WTC11 (cell line): ENCODE results near the gene TMEM178B. TPM values are rescaled to one million over a fixed set of nuclear protein-coding genes. Genes with fewer than 3 reads are reported as not detected.
A peak's percentile ranks its signal among the peaks of the same experiment; 100 is the strongest.

Experiments
- ATAC-seq: fragments of 200-7000 bp; cut with Tn5 transposase; 2 replicates; pipeline ENCODE4 v1.10.0; 2021; ENCODE audit warnings: mild to moderate bottlenecking, moderate library complexity
- CTCF ChIA-PET: fragments of 300-600 bp; sonication (Branson Sonifier 250); formaldehyde crosslinking; loops from one replicate; lab custom pipeline; 2021; ENCODE audit warnings: antibody characterized with exemption; lab: Charles Lee
- POLR2A ChIA-PET: fragments of 350-600 bp; sonication (Branson Sonifier 250); formaldehyde crosslinking; loops from one replicate; lab custom pipeline; 2021; ENCODE audit warnings: antibody characterized with exemption; lab: Charles Lee
- DNase-seq: peaks from one replicate; pipeline ENCODE4 v3.0.0; 2021; ENCODE audit warnings: low spot score
- H3K27ac Mint-ChIP-seq: 2 replicates; pipeline ENCODE4 v1.8.0; 2021; ENCODE audit warnings: mixed read lengths
- H3K27me3 Mint-ChIP-seq: 2 replicates; pipeline ENCODE4 v1.8.0; 2021; ENCODE audit warnings: low read depth, mild to moderate bottlenecking, moderate library complexity, mixed read lengths
- H3K36me3 Mint-ChIP-seq: 2 replicates; pipeline ENCODE4 v1.8.0; 2021; ENCODE audit warnings: mixed read lengths
- H3K4me1 Mint-ChIP-seq: 2 replicates; pipeline ENCODE4 v1.8.0; 2022; ENCODE audit warnings: mixed read lengths
- H3K4me3 Mint-ChIP-seq: 2 replicates; pipeline ENCODE4 v1.8.0; 2021; ENCODE audit warnings: mild to moderate bottlenecking, moderate library complexity, mixed read lengths
- H3K9me3 Mint-ChIP-seq: 2 replicates; pipeline ENCODE4 v1.8.0; 2021; ENCODE audit warnings: mixed read lengths
- AR ChIP-seq: fragments of 250-450 bp; sonication (Bioruptor Pico); IDR thresholded peaks from 2 replicates; pipeline ENCODE4 v1.9.0; 2021; ENCODE audit warnings: mild to moderate bottlenecking
- ATF2 ChIP-seq: sonication (generic); formaldehyde crosslinking; IDR thresholded peaks from 2 replicates; pipeline ENCODE4 v1.8.1; 2022; ENCODE audit warnings: low read depth, missing genetic modification reagents, borderline replicate concordance
- CDX4 ChIP-seq: fragments of 250-450 bp; sonication (Bioruptor Pico); IDR thresholded peaks from 2 replicates; pipeline ENCODE4 v1.9.0; 2021; ENCODE audit warnings: moderate library complexity, mild to moderate bottlenecking, inconsistent platforms, borderline replicate concordance
- GABPB1 ChIP-seq: sonication (generic); formaldehyde crosslinking; IDR thresholded peaks from 2 replicates; pipeline ENCODE4 v1.8.1; 2023; ENCODE audit warnings: mild to moderate bottlenecking, missing genetic modification reagents
- GRHL2 ChIP-seq: fragments of 250-450 bp; sonication (Bioruptor Pico); IDR thresholded peaks from 2 replicates; pipeline ENCODE4 v1.8.0; 2022; ENCODE audit warnings: mild to moderate bottlenecking, moderate library complexity; ENCODE audit not compliant: insufficient replicate concordance, severe bottlenecking
- IRF1 ChIP-seq: sonication (generic); formaldehyde crosslinking; IDR thresholded peaks from 2 replicates; pipeline ENCODE4 v1.8.0; 2023; ENCODE audit warnings: missing genetic modification reagents
- KAT7 ChIP-seq: sonication (generic); formaldehyde crosslinking; IDR thresholded peaks from 2 replicates; pipeline ENCODE4 v1.8.1; 2023; ENCODE audit warnings: missing genetic modification reagents, mild to moderate bottlenecking, borderline replicate concordance
- MXD4 ChIP-seq: fragments of 250-450 bp; sonication (Bioruptor Pico); IDR thresholded peaks from 2 replicates; pipeline ENCODE4 v1.8.0; 2021; ENCODE audit warnings: mild to moderate bottlenecking, moderate library complexity, borderline replicate concordance
- NR1H2 ChIP-seq: sonication (generic); formaldehyde crosslinking; IDR thresholded peaks from 2 replicates; pipeline ENCODE4 v1.9.0; 2021; ENCODE audit warnings: mild to moderate bottlenecking, moderate library complexity, missing genetic modification reagents
- NR3C1 ChIP-seq: sonication (generic); formaldehyde crosslinking; conservative IDR thresholded peaks from 2 replicates; pipeline ENCODE4 v1.8.1; 2023; ENCODE audit warnings: low read depth, mild to moderate bottlenecking, missing genetic modification reagents
- RELA ChIP-seq: sonication (generic); formaldehyde crosslinking; IDR thresholded peaks from 2 replicates; pipeline ENCODE4 v1.8.1; 2022; ENCODE audit warnings: missing genetic modification reagents, mild to moderate bottlenecking, borderline replicate concordance
- RORB ChIP-seq: fragments of 250-450 bp; sonication (Bioruptor Pico); IDR thresholded peaks from 2 replicates; pipeline ENCODE4 v1.9.0; 2021; ENCODE audit warnings: mild to moderate bottlenecking
- SOX15 ChIP-seq: fragments of 250-450 bp; sonication (Bioruptor Pico); IDR thresholded peaks from 2 replicates; pipeline ENCODE4 v1.9.0; 2021; ENCODE audit warnings: mild to moderate bottlenecking
- USF1 ChIP-seq: sonication (generic); formaldehyde crosslinking; IDR thresholded peaks from 2 replicates; pipeline ENCODE4 v1.8.0; 2022; ENCODE audit warnings: mild to moderate bottlenecking, missing genetic modification reagents
- ZBTB21 ChIP-seq: sonication (generic); formaldehyde crosslinking; IDR thresholded peaks from 2 replicates; pipeline ENCODE4 v1.8.1; 2023; ENCODE audit warnings: mild to moderate bottlenecking, missing genetic modification reagents, borderline replicate concordance
- ZMAT4 ChIP-seq: fragments of 250-450 bp; sonication (Bioruptor Pico); IDR thresholded peaks from 2 replicates; pipeline ENCODE4 v1.9.0; 2021; ENCODE audit warnings: mild to moderate bottlenecking
- ZNF121 ChIP-seq: sonication (generic); formaldehyde crosslinking; IDR thresholded peaks from 2 replicates; pipeline ENCODE4 v1.8.0; 2023; ENCODE audit warnings: missing genetic modification reagents
- ZNF219 ChIP-seq: sonication (generic); formaldehyde crosslinking; IDR thresholded peaks from 2 replicates; pipeline ENCODE4 v1.8.0; 2023; ENCODE audit warnings: missing genetic modification reagents, mild to moderate bottlenecking, borderline replicate concordance
- ZNF423 ChIP-seq: fragments of 250-450 bp; sonication (Bioruptor Pico); IDR thresholded peaks from 2 replicates; pipeline ENCODE4 v2.1.2; 2022; ENCODE audit warnings: mild to moderate bottlenecking, moderate library complexity
- ZNF532 ChIP-seq: fragments of 250-450 bp; sonication (Bioruptor Pico); IDR thresholded peaks from 2 replicates; pipeline ENCODE4 v1.9.0; 2021; ENCODE audit warnings: mild to moderate bottlenecking, borderline replicate concordance
- total RNA-seq: library from RNA; stranded (reverse); gene quantifications from 3 replicates; pipeline ENCODE4 v1.2.3, GENCODE V29; 2021

The TMEM178B gene
- total RNA-seq, 1 experiment from 2014 or later: 20.4 TPM

- Mint-ChIP-seq H3K4me3 (no peak overlapping the region), H3K27ac (no peak overlapping the region), H3K9me3 (no peaks in the 10 kb centered on the region), H3K27me3 (no peaks in the 10 kb centered on the region), H3K36me3 (no peaks in the 10 kb centered on the region), H3K4me1 (peaks cover 30% of the 10 kb centered on the region)
- CTCF ChIA-PET: interaction anchor here (0.6 to 1.4 kb wide), 2 partner anchors 193 to 355 kb away, joined by 3 read pairs; no protein-coding TSS in a partner anchor
- TF ChIP-seq RORB (CRISPR knock-in tag) (no peak), ATF2 (CRISPR knock-in tag) (no peak), ZMAT4 (CRISPR knock-in tag) (no peak), NR3C1 (CRISPR knock-in tag) (no peak), IRF1 (CRISPR knock-in tag) (no peak), GABPB1 (CRISPR knock-in tag) (no peak), NR1H2 (CRISPR knock-in tag) (no peak), KAT7 (CRISPR knock-in tag) (no peak), ZNF219 (CRISPR knock-in tag) (no peak), RELA (CRISPR knock-in tag) (no peak), SOX15 (no peak), AR (CRISPR knock-in tag) (no peak), CDX4 (no peak)
- no peak for DNase-seq
- ATAC-seq: no peak
- POLR2A ChIA-PET: interaction anchor here (0.6 kb wide), 1 partner anchor 591 kb away, joined by 6 read pairs; no protein-coding TSS in a partner anchor
These were observed 220.4 kb downstream of the TMEM178B start for GRCh38 chr7:141294143-141294829.

GRCh38 chr7:141295367-141295895 lies 221.6 kb downstream of the TMEM178B start:
- Mint-ChIP-seq H3K4me1 (peaks cover 34% of the 10 kb centered on the region), H3K9me3 (peaks cover 5% of the 10 kb centered on the region; the same call in 1 of the 2 replicates), H3K36me3 (no peaks in the 10 kb centered on the region), H3K27me3 (no peaks in the 10 kb centered on the region), H3K4me3 (no peak overlapping the region), H3K27ac (peak overlapping the region; percentile 48; the same call in 1 of the 2 replicates)
- POLR2A ChIA-PET: no interaction called here
- CTCF ChIA-PET: interaction anchor here (0.7 kb wide), 1 partner anchor 354 kb away, joined by 3 read pairs; no protein-coding TSS in a partner anchor
- no peak for TF ChIP-seq USF1 (CRISPR knock-in tag)
- TF ChIP-seq ZBTB21 (CRISPR knock-in tag): no peak
- TF ChIP-seq ZNF121 (CRISPR knock-in tag): no peak
- TF ChIP-seq ZNF423: no peak
- no peak for TF ChIP-seq CDX4
- TF ChIP-seq GRHL2 (CRISPR knock-in tag): no peak
- TF ChIP-seq MXD4 (CRISPR knock-in tag): no peak
- no peak for TF ChIP-seq ZNF532 (CRISPR knock-in tag)
- ATAC-seq (no peak; the same call in 1 of the 2 replicates), DNase-seq (no peak)
